ENCODE data around the gene NUDT19.
"Not testable (repeated sequence)": the region's sequence is repeated elsewhere in the genome, so short reads cannot be mapped to it uniquely, and the experiment has no call there.

The NUDT19 gene

GRCh38 chr19:32691291-32691951 lies at the start of gene NUDT19:
TSS of gene NUDT19 (plus strand) at chr19:32691821. CDS start at chr19:32691961, 140 bp downstream.
- peak; percentile 37 for DNase-seq (ENCODE audit: low read depth)

- DNase-seq (ENCODE audit: low read depth) = no peak
Measured at GRCh38 chr19:32642771-32643170, 48.9 kb upstream of the NUDT19 start.

GRCh38 chr19:32646556-32646955 lies 45.1 kb upstream of the NUDT19 start:
- no peak for DNase-seq (ENCODE audit: low read depth)

- DNase-seq (ENCODE audit: low read depth) = no peak
Measured at GRCh38 chr19:32647361-32647760, 44.3 kb upstream of the NUDT19 start.

- no peak for DNase-seq (ENCODE audit: low read depth)
Measured at GRCh38 chr19:32649751-32650150, 41.9 kb upstream of the NUDT19 start.

GRCh38 chr19:32650671-32651070 lies 41.0 kb upstream of the NUDT19 start:
- DNase-seq (ENCODE audit: low read depth) = no peak

GRCh38 chr19:32651729-32652140 lies 39.9 kb upstream of the NUDT19 start:
- no peak for DNase-seq (ENCODE audit: low read depth)

GRCh38 chr19:32652331-32652730 lies 39.3 kb upstream of the NUDT19 start:
- not testable (repeated sequence) for DNase-seq (ENCODE audit: low read depth)

GRCh38 chr19:32652894-32653598 lies 38.6 kb upstream of the NUDT19 start:
- no peak for DNase-seq (ENCODE audit: low read depth)

- DNase-seq (ENCODE audit: low read depth) = no peak
Measured at GRCh38 chr19:32653599-32653915, 38.1 kb upstream of the NUDT19 start.

- not testable (repeated sequence) for DNase-seq (ENCODE audit: low read depth)
Measured at GRCh38 chr19:32656379-32656778, 35.2 kb upstream of the NUDT19 start.

GRCh38 chr19:32658075-32658474 lies 33.5 kb upstream of the NUDT19 start:
- no peak for DNase-seq (ENCODE audit: low read depth)

- no peak for DNase-seq (ENCODE audit: low read depth)
Measured at GRCh38 chr19:32658527-32658926, 33.1 kb upstream of the NUDT19 start.

- DNase-seq (ENCODE audit: low read depth) = no peak
Measured at GRCh38 chr19:32661318-32661717, 30.3 kb upstream of the NUDT19 start.

- no peak for DNase-seq (ENCODE audit: low read depth)
Measured at GRCh38 chr19:32662186-32662585, 29.4 kb upstream of the NUDT19 start.

- DNase-seq (ENCODE audit: low read depth) = no peak
Measured at GRCh38 chr19:32666084-32666483, 25.5 kb upstream of the NUDT19 start.

GRCh38 chr19:32669310-32669709 lies 22.3 kb upstream of the NUDT19 start:
- DNase-seq (ENCODE audit: low read depth) = no peak

- DNase-seq (ENCODE audit: low read depth) = no peak
Measured at GRCh38 chr19:32671883-32672593, 19.6 kb upstream of the NUDT19 start.

GRCh38 chr19:32672841-32673240 lies 18.8 kb upstream of the NUDT19 start:
- DNase-seq (ENCODE audit: low read depth) = no peak

- DNase-seq (ENCODE audit: low read depth) = no peak
Measured at GRCh38 chr19:32673573-32673972, 18.0 kb upstream of the NUDT19 start.

GRCh38 chr19:32674153-32674930 lies 17.3 kb upstream of the NUDT19 start:
- DNase-seq (ENCODE audit: low read depth) = no peak

GRCh38 chr19:32674931-32675719 lies 16.5 kb upstream of the NUDT19 start, which contains the start of gene ANKRD27:
TSS of gene ANKRD27 (minus strand) at chr19:32675180. CDS start at chr19:32659015, 16,165 bp downstream.
- DNase-seq (ENCODE audit: low read depth) = peak; percentile 95

Measured in fibroblast of the conjunctiva (primary cell).